ENCODE results near the gene CXorf49. TPM values are rescaled to one million over a fixed set of nuclear protein-coding genes. Genes with fewer than 3 reads are reported as not detected.
"Not testable (repeated sequence)": the region's sequence is repeated elsewhere in the genome, so short reads cannot be mapped to it uniquely, and the experiment has no call there.

CXorf49 gene
- polyA plus RNA-seq, 3 donors, result not detected

- not testable (repeated sequence) for DNase-seq (ENCODE audit: extremely low read depth in 1 of 11, low read depth in 9 of 11, low spot score in 4 of 11)
These were observed 40.9 kb downstream of the CXorf49 start for GRCh38 chrX:71677195-71677594.

- DNase-seq (ENCODE audit: extremely low read depth in 1 of 11, low read depth in 9 of 11, low spot score in 4 of 11), result not testable (repeated sequence)
These were observed 41.9 kb downstream of the CXorf49 start for GRCh38 chrX:71676068-71676795.

- DNase-seq (ENCODE audit: extremely low read depth in 1 of 11, low read depth in 9 of 11, low spot score in 4 of 11), result not testable (repeated sequence)
These were observed 42.4 kb downstream of the CXorf49 start for GRCh38 chrX:71675636-71676035.

GRCh38 chrX:71671938-71672337, 46.1 kb downstream of the CXorf49 start:
- no peak for DNase-seq (ENCODE audit: extremely low read depth in 1 of 11, low read depth in 9 of 11, low spot score in 4 of 11)

DNA sequence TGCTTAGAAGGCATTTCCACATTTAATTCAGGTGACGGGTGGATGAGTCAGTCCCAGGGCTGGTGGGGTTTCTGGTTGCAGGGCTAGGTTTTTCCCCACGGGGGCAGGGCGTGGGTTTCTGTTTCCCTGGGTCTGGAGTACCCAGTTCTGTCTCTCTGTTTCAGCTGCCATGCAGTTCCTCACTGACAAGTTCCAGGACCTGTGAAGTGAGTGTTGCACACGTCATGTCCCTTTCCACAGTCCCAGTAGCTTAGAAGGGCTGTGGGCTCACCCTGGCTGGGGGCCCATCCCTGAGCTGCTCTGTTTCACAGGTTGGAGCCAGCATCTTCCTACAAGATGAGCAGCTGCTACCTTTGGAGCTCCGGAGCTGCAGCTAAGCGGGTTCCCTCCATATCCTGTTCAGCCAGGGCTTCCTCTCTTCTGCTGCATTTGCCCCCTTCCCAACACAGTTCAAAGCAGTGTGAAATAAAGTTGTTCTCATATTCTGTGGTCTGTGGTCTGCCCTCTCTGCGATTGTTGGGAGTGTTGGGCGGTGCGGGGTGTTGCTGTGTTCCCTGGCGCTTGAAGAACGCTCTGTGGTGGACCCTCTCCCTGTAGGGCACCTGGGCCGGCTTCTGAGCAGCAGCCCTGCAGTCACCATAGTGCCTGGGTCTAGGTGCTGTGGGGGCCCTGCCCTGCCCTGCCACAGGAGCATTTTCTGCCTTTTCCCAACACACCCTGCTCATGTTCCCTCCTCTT, 46.9 kb downstream of the CXorf49 start:
- DNase-seq (ENCODE audit: extremely low read depth in 1 of 11, low read depth in 9 of 11, low spot score in 4 of 11), result no peak

- DNase-seq (ENCODE audit: extremely low read depth in 1 of 11, low read depth in 9 of 11, low spot score in 4 of 11), result not testable (repeated sequence)
These were observed 48.1 kb downstream of the CXorf49 start for GRCh38 chrX:71669947-71670346.

DNA sequence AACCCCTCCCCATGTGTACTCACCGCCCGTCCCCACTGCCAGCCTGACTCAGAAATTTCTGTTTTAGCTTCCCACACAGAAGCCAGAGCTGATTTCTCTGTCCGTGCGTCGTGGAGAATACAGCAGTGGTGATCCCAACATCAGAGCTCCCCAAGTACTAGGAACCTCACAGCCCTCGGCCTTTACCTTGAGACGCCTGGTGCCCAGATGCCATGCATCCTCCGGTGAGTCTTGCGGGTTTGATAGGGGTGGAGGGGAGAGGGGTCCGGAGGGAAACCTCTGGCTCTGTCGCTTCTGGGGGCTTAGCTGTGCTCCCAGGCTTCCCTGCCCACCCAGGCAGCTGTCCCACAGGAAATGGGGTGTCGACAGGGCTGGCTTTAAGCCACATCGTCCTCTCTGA, 48.6 kb downstream of the CXorf49 start:
- no peak for DNase-seq (ENCODE audit: extremely low read depth in 1 of 11, low read depth in 9 of 11, low spot score in 4 of 11)

GRCh38 chrX:71668248-71668595, 49.9 kb downstream of the CXorf49 start:
- no peak for DNase-seq (ENCODE audit: extremely low read depth in 1 of 11, low read depth in 9 of 11, low spot score in 4 of 11)

GRCh38 chrX:71667328-71668247, 50.5 kb downstream of the CXorf49 start, which contains the start of gene LOC101059915:
TSS of gene LOC101059915 (plus strand) at chrX:71667546.
- DNase-seq (ENCODE audit: extremely low read depth in 1 of 11, low read depth in 9 of 11, low spot score in 4 of 11), result no peak

DNA sequence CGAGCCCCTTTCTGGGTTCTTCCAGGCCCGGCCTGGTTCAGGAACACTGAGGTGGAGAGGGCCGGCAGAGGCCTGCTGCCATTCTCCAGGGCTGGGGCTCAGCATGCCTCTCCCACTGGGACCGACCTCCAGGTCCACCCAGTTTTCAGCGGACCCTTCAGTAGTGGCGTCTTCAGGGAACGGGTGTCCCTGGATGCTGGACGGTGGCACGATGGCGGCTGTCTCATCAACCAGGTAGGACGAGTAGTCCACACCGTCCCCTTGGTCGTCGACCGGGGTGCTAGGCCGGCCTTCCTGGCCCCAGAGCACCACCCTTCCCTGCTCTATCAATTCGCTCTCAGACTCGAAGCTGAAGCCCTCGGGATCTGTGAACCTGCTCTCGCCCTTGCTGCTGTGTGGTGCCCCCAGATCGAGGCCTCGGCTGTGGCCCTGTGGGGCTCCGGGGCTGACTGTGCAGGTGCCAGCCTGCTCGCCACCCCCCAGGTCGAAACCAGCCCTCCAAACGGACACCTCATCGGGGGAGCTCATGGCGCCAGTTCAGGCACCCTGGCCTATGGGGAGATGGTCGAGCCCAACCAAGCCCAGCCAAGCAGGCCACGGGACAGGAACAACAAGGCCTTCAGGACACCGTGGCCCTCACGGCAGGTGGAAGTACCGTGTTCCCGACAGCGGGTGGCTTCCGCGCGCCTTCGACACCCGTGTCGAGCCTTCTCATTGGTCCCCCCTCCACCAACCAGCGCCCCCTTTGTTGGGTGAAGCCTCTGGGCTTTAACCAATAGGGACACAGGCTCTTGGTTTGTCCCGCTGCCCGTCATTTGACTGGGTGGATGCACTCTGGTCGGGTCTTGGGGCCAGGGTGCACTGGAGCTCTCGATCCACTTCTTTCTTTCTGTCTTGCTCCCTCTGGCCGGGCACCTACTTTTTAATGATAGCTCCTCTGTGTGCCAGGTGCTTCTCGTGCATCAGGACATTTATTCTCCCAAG, 51.6 kb downstream of the CXorf49 start:
- DNase-seq (ENCODE audit: extremely low read depth in 1 of 11, low read depth in 9 of 11, low spot score in 4 of 11), result no peak

- no peak for DNase-seq (ENCODE audit: extremely low read depth in 1 of 11, low read depth in 9 of 11, low spot score in 4 of 11)
These were observed 52.3 kb downstream of the CXorf49 start for GRCh38 chrX:71665747-71666146.

DNA sequence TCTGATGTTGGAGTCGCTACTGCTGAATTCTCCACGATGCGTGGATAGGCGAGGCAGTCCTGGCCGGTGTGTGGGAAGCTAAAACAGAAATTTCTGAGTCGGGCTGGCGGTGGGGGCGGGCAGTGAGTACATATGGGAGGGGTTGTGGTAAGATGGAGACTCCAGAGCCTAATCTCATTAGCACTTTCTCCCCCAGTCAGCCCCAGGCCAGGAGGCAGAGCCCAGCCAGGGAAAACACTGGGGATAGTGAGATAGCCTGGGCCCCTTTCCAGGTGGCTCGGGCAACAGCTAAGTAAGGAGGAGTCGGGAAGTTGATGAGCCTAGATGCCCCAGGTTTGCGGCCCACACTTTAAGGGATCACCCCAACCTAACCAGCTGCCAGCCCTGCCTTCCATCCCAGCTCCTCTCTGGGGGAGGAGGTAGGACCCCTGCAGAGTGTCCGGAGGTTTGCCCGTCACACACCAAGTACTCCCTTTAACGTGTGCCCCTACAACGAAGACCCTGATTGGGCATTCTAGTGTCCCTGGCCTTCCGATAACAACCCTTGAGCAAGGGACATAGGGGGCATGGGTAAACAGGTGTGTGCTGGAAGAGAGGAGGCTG, 53.1 kb downstream of the CXorf49 start:
- DNase-seq (ENCODE audit: extremely low read depth in 1 of 11, low read depth in 9 of 11, low spot score in 4 of 11), result no peak

Other genes starting within 250 kb of the CXorf49 start
- 100 to 1,000 TPM; 185 to 346 (median 219) TPM for gene OGT, start 185.2 kb downstream of the CXorf49 start, polyA plus RNA-seq (ENCODE audit: insufficient read length in 3 of 3)
- gene GCNA, start 139.8 kb downstream of the CXorf49 start, polyA plus RNA-seq (ENCODE audit: insufficient read length in 3 of 3), result 1 to 10 TPM; 2.3 to 3.4 (median 2.7) TPM
- under 1 TPM in 1 of 3 donors, not detected in 2; 0.18 TPM for gene CXCR3, start 99.8 kb downstream of the CXorf49 start, polyA plus RNA-seq (ENCODE audit: insufficient read length in 3 of 3)
- not detected for gene CXorf49B, start 45.1 kb upstream of the CXorf49 start, polyA plus RNA-seq (ENCODE audit: insufficient read length in 3 of 3)
- gene NHSL2, start 192.6 kb upstream of the CXorf49 start, polyA plus RNA-seq (ENCODE audit: insufficient read length in 3 of 3), result 10 to 100 TPM in 1 of 3 donors, 1 to 10 TPM in 2; 9.4 to 10.1 (median 10.0) TPM

All from renal cortex interstitium (tissue), 11 donors.